OCI-LY3 (cell line): ENCODE results near the gene MED25.

Experiments
- H2AFZ ChIP-seq: fragments of 200-600, 300-600 bp; shearing (Covaris generic); 2 replicates; pipeline ENCODE4 v1.6.0; 2014; ENCODE audit warnings: antibody characterized with exemption, low read depth, low read length
- H3K27ac ChIP-seq: fragments of 200-600, 300-600 bp; sonication (generic); 2 replicates; pipeline ENCODE4 v1.5.1; 2014; ENCODE audit warnings: mild to moderate bottlenecking, low read length, moderate library complexity, mixed read lengths
- H3K27me3 ChIP-seq: fragments of 200-600, 300-600 bp; sonication (generic); 2 replicates; pipeline ENCODE4 v1.6.1; 2014; ENCODE audit warnings: low read depth, low read length, mixed read lengths
- H3K36me3 ChIP-seq: fragments of 200-600, 300-600 bp; sonication (generic); replicated peaks from 2 replicates; pipeline ENCODE3; 2014; ENCODE audit warnings: low read depth, low read length, mixed read lengths
- H3K4me1 ChIP-seq: fragments of 300-600, 200-600 bp; sonication (generic); 2 replicates; pipeline ENCODE4 v1.6.1; 2014; ENCODE audit warnings: low read length, mixed read lengths
- H3K4me2 ChIP-seq: fragments of 200-600, 300-600 bp; sonication (generic); 2 replicates; pipeline ENCODE4 v1.6.1; 2014; ENCODE audit warnings: low read length, mixed read lengths
- H3K4me3 ChIP-seq: fragments of 300-600, 200-600 bp; sonication (generic); 2 replicates; pipeline ENCODE4 v1.5.1; 2014; ENCODE audit warnings: antibody characterized with exemption, mild to moderate bottlenecking, low read length, moderate library complexity
- H3K79me2 ChIP-seq: fragments of 300-600, 200-600 bp; shearing (Covaris generic); 2 replicates; pipeline ENCODE4 v1.6.1; 2014; ENCODE audit warnings: mild to moderate bottlenecking, low read length, mixed read lengths
- H3K9ac ChIP-seq: fragments of 300-600, 200-600 bp; shearing (Covaris generic); 2 replicates; pipeline ENCODE4 v1.6.0; 2014; ENCODE audit warnings: mild to moderate bottlenecking, low read length, moderate library complexity
- H3K9me3 ChIP-seq: fragments of 200-600, 300-600 bp; shearing (Covaris generic); 2 replicates; pipeline ENCODE4 v1.6.1; 2014; ENCODE audit warnings: low read length, mixed read lengths; ENCODE audit not compliant: insufficient read depth
- H4K20me1 ChIP-seq: fragments of 200-600, 300-600 bp; sonication (generic); 2 replicates; pipeline ENCODE4 v1.6.1; 2016; ENCODE audit warnings: low read length, mixed read lengths; ENCODE audit not compliant: insufficient read depth
- EZH2phosphoT487 ChIP-seq: fragments of 200-600 bp; shearing (Covaris generic); IDR thresholded peaks from 2 replicates; pipeline ENCODE4 v1.6.1; 2018; ENCODE audit warnings: antibody characterized with exemption, mixed run types, low read depth
- TF ChIP-seq, protein P1 (sequence below): fragments of 200-600, 300-600 bp; sonication (generic); IDR thresholded peaks from 2 replicates; pipeline ENCODE4 v1.5.1; 2014; ENCODE audit warnings: antibody characterized with exemption, low read length, low read depth

MED25 gene

DNA sequence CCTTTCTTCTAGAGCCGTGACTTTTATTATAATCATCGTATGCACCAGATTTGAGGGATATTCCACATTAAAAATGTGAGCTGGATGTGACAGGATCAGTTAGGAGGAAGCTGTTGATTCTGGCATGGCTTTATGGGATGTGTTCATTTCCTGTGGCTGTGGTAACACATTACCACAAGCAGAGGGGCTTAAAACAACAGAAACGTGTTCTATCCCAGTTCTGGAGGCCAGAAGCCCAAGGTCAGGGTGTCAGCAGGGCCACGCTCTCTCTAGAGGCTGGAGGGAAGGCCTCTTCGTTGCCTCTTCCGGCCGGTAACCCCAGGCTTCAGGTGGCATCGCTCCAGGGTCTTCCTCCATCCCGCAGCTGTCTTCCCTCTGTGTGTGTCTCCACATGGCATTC, 14.5 kb downstream of the MED25 start:
- TF ChIP-seq, protein P1, sequence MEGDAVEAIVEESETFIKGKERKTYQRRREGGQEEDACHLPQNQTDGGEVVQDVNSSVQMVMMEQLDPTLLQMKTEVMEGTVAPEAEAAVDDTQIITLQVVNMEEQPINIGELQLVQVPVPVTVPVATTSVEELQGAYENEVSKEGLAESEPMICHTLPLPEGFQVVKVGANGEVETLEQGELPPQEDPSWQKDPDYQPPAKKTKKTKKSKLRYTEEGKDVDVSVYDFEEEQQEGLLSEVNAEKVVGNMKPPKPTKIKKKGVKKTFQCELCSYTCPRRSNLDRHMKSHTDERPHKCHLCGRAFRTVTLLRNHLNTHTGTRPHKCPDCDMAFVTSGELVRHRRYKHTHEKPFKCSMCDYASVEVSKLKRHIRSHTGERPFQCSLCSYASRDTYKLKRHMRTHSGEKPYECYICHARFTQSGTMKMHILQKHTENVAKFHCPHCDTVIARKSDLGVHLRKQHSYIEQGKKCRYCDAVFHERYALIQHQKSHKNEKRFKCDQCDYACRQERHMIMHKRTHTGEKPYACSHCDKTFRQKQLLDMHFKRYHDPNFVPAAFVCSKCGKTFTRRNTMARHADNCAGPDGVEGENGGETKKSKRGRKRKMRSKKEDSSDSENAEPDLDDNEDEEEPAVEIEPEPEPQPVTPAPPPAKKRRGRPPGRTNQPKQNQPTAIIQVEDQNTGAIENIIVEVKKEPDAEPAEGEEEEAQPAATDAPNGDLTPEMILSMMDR: no peak
- TF ChIP-seq EZH2phosphoT487: no peak
- H2AFZ ChIP-seq: no peak overlapping the region
- H3K36me3 ChIP-seq: peaks cover 60% of the 10 kb centered on the region
- H3K9ac ChIP-seq: no peak overlapping the region
- H3K4me2 ChIP-seq: no peak overlapping the region
- H3K4me3 ChIP-seq: no peak overlapping the region
- peaks cover 17% of the 10 kb centered on the region for H4K20me1 ChIP-seq
- H3K27ac ChIP-seq: no peak overlapping the region
- no peaks in the 10 kb centered on the region for H3K9me3 ChIP-seq
- H3K27me3 ChIP-seq: no peaks in the 10 kb centered on the region
- no peaks in the 10 kb centered on the region; the same call in 1 of the 2 replicates for H3K79me2 ChIP-seq
- H3K4me1 ChIP-seq: no peaks in the 10 kb centered on the region

GRCh38 chr19:49833599-49833998, 15.5 kb downstream of the MED25 start:
- no peak overlapping the region for H3K27ac ChIP-seq
- H3K4me2 ChIP-seq: no peak overlapping the region
- H3K4me3 ChIP-seq: no peak overlapping the region
- no peaks in the 10 kb centered on the region for H3K9me3 ChIP-seq
- no peaks in the 10 kb centered on the region for H3K4me1 ChIP-seq
- H4K20me1 ChIP-seq: peaks cover 11% of the 10 kb centered on the region
- H3K9ac ChIP-seq: no peak overlapping the region
- TF ChIP-seq EZH2phosphoT487: no peak
- TF ChIP-seq, protein P1: no peak
- no peak overlapping the region for H2AFZ ChIP-seq
- H3K79me2 ChIP-seq: no peaks in the 10 kb centered on the region; the same call in 1 of the 2 replicates
- no peaks in the 10 kb centered on the region for H3K27me3 ChIP-seq
- H3K36me3 ChIP-seq: peaks cover 71% of the 10 kb centered on the region

DNA sequence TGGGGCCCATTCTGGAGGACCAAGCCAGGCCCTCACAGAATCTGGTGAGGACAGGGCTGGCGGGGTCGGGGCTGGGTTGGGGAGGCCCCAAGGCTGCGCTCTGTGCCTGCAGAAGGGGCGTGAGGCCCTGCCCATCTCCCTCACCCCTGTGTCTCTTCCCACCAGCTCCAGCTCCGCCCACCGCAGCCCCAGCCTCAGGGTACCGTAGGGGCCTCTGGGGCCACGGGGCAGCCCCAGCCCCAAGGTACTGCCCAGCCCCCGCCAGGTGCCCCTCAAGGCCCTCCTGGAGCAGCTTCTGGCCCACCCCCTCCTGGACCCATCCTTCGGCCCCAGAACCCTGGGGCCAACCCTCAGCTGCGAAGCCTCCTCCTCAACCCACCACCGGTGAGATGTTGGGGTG, 17.5 kb downstream of the MED25 start:
- H3K36me3 ChIP-seq: peaks cover 80% of the 10 kb centered on the region
- H3K4me2 ChIP-seq: no peak overlapping the region
- H3K79me2 ChIP-seq: no peaks in the 10 kb centered on the region
- no peaks in the 10 kb centered on the region for H3K9me3 ChIP-seq
- no peak overlapping the region for H3K27ac ChIP-seq
- H4K20me1 ChIP-seq: peaks cover 6% of the 10 kb centered on the region
- H3K4me3 ChIP-seq: no peak overlapping the region
- TF ChIP-seq, protein P1: no peak
- TF ChIP-seq EZH2phosphoT487: no peak
- no peak overlapping the region for H2AFZ ChIP-seq
- no peaks in the 10 kb centered on the region for H3K27me3 ChIP-seq
- no peaks in the 10 kb centered on the region for H3K4me1 ChIP-seq
- no peak overlapping the region for H3K9ac ChIP-seq

GRCh38 chr19:49836176-49837008, 18.3 kb downstream of the MED25 start:
- no peak for TF ChIP-seq EZH2phosphoT487
- TF ChIP-seq, protein P1: no peak
- Histone ChIP-seq H3K27ac (no peak overlapping the region), H3K9ac (no peak overlapping the region)

More at GRCh38 chr19:49836176-49837008, 18.3 kb downstream of the MED25 start:
- no peak overlapping the region for H2AFZ ChIP-seq
- no peak overlapping the region for H3K4me2 ChIP-seq
- H3K4me1 ChIP-seq: no peaks in the 10 kb centered on the region
- no peak overlapping the region for H3K4me3 ChIP-seq
- H3K79me2 ChIP-seq: no peaks in the 10 kb centered on the region
- H3K36me3 ChIP-seq: peaks cover 78% of the 10 kb centered on the region
- H4K20me1 ChIP-seq: peaks cover 4% of the 10 kb centered on the region; the same call in 1 of the 2 replicates
- H3K9me3 ChIP-seq: no peaks in the 10 kb centered on the region
- H3K27me3 ChIP-seq: no peaks in the 10 kb centered on the region
